ENCODE measurements around the gene FOXP4. TPM values are rescaled to one million over a fixed set of nuclear protein-coding genes. Genes with fewer than 3 reads are reported as not detected.

Gene FOXP4
- total RNA-seq, 1 experiment from 2014 or later = 32.3 TPM

DNA sequence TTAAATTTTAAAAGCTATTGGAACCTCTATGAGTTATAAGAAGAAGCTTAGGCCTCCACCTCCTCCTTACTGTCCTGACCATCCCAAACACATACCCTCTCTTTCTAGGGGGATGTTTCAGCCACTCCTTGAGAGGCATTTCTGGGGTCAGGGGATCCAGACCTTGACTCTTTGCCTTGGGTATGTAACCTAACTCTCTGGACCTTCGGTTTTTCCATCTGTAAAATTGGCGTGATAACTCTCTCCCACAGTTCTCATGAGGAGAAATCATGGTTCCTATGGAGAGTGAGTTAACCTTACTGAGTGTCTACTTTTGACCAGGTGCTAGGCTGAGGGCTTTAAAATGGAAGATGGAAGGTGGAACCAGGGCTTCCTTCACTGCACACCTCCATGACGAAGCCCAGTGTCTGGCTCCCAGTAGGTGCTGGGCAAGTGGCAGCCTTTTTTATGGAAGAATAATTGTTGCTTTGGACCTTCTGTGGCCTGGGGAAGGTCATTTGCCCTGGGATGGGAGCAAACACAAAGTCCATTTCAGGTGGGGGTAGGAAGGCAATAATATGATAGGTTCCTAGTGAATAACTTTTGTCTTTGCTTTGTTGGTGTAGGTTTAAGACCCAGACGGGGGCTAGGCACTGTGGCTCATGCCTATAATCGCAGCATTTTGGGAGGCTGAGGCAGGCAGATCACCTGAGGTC, 18.4 kb downstream of the FOXP4 start:
- POLR2A ChIA-PET = no interaction called here
- no peaks in the 10 kb centered on the region for H4K20me1 ChIP-seq (ENCODE audit: insufficient read depth)
- intact Hi-C loops (cut with micrococcal nuclease) = no loop called here

More for the DNA sequence above, 18.4 kb downstream of the FOXP4 start:
- ATAC-seq (no peak), DNase-seq (ENCODE audit: low read depth, low spot score) (no peak)
- no peaks in the 10 kb centered on the region for H3K9me2 ChIP-seq (ENCODE audit: insufficient read depth)
- H3K4me3 ChIP-seq (replicated peaks in 1 of 2; ENCODE audit: low read depth in 1 of 2, low read length in 2 of 2) = no peak overlapping the region
- no peak overlapping the region for H3K9ac ChIP-seq (ENCODE audit: low read length)
- H3K36me3 ChIP-seq (ENCODE audit: control insufficient read depth in 1 of 2, insufficient read depth in 2 of 2, low read length in 2 of 2) = peaks cover 21 to 22% of the 10 kb centered on the region in 2 experiments
- H3K27me3 ChIP-seq (ENCODE audit: insufficient read depth, low read length) = no peaks in the 10 kb centered on the region
- no peak overlapping the region for H2AFZ ChIP-seq (ENCODE audit: low read depth, low read length, poor library complexity, severe bottlenecking)
- no peaks in the 10 kb centered on the region for H3K4me1 ChIP-seq (ENCODE audit: control insufficient read depth in 1 of 2, insufficient read depth in 2 of 2, low read length in 2 of 2)
- no TSS peak for BruUV-seq (replicated peaks)
- no peak overlapping the region for H3K27ac ChIP-seq (ENCODE audit: low read depth, low read length)
- ChIA-PET CTCF (no interaction called here), RAD21 (ENCODE audit: low non-redundant PET in 1 of 2, low total read pairs in 2 of 2, uncharacterized antibody in 2 of 2, unreplicated experiment in 2 of 2) (no interaction called here)
- H3K4me2 ChIP-seq (ENCODE audit: low read length) = no peak overlapping the region
- TF ChIP-seq, protein P1, sequence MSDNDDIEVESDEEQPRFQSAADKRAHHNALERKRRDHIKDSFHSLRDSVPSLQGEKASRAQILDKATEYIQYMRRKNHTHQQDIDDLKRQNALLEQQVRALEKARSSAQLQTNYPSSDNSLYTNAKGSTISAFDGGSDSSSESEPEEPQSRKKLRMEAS (IDR thresholded peaks at IDR 0.05) = no peak
- TF ChIP-seq YY1 (IDR thresholded peaks at IDR 0.05; ENCODE audit: extremely low read depth, insufficient replicate concordance, low read depth, low read length) (no peak), FOSL1 (IDR thresholded peaks at IDR 0.05; ENCODE audit: low read depth) (no peak), EZH2phosphoT487 (IDR thresholded peaks at IDR 0.05; ENCODE audit: borderline replicate concordance) (no peak), JUND (IDR thresholded peaks at IDR 0.05) (no peak), SIN3A (IDR thresholded peaks at IDR 0.05; ENCODE audit: low read depth) (no peak), ZFX (IDR thresholded peaks at IDR 0.05) (no peak), SP1 (IDR thresholded peaks at IDR 0.05; ENCODE audit: low read depth) (no peak), CTCF (IDR thresholded peaks at IDR 0.05 in 2 of 3, conservative IDR thresholded peaks at IDR 0.05 in 1 of 3; ENCODE audit: borderline replicate concordance in 1 of 3, insufficient read depth in 1 of 3, low read depth in 2 of 3, low read length in 2 of 3) (no peak), ELF1 (IDR thresholded peaks at IDR 0.05; ENCODE audit: borderline replicate concordance, low read depth) (no peak), RAD21 (IDR thresholded peaks at IDR 0.05; ENCODE audit: low read depth) (no peak), EGR1 (IDR thresholded peaks at IDR 0.05; ENCODE audit: low read depth) (no peak), CEBPB (IDR thresholded peaks at IDR 0.05; ENCODE audit: low read depth) (no peak), EZH2 (IDR thresholded peaks at IDR 0.05) (no peak)
- TF ChIP-seq, protein P2, sequence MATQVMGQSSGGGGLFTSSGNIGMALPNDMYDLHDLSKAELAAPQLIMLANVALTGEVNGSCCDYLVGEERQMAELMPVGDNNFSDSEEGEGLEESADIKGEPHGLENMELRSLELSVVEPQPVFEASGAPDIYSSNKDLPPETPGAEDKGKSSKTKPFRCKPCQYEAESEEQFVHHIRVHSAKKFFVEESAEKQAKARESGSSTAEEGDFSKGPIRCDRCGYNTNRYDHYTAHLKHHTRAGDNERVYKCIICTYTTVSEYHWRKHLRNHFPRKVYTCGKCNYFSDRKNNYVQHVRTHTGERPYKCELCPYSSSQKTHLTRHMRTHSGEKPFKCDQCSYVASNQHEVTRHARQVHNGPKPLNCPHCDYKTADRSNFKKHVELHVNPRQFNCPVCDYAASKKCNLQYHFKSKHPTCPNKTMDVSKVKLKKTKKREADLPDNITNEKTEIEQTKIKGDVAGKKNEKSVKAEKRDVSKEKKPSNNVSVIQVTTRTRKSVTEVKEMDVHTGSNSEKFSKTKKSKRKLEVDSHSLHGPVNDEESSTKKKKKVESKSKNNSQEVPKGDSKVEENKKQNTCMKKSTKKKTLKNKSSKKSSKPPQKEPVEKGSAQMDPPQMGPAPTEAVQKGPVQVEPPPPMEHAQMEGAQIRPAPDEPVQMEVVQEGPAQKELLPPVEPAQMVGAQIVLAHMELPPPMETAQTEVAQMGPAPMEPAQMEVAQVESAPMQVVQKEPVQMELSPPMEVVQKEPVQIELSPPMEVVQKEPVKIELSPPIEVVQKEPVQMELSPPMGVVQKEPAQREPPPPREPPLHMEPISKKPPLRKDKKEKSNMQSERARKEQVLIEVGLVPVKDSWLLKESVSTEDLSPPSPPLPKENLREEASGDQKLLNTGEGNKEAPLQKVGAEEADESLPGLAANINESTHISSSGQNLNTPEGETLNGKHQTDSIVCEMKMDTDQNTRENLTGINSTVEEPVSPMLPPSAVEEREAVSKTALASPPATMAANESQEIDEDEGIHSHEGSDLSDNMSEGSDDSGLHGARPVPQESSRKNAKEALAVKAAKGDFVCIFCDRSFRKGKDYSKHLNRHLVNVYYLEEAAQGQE (IDR thresholded peaks at IDR 0.05; ENCODE audit: low read depth) = no peak
- H3K9me3 ChIP-seq (ENCODE audit: control insufficient read depth in 1 of 2, insufficient read depth in 1 of 2, low read depth in 1 of 2, low read length in 2 of 2) = no peaks in the 10 kb centered on the region
- H3K79me2 ChIP-seq (ENCODE audit: insufficient read depth, low read length) = peaks cover 28% of the 10 kb centered on the region

All from HCT116 (cell line).